ENCODE measurements around the gene TGFBR3. TPM values are rescaled to one million over a fixed set of nuclear protein-coding genes. Genes with fewer than 3 reads are reported as not detected.

Gene TGFBR3
- total and polyA plus RNA-seq, 10 donors, result 5.2 to 254 (median 166) TPM

- Histone ChIP-seq H3K4me1 (peaks cover 0 to 22% (median 0%) of the 10 kb centered on the region in 6 donors), H3K27ac (peak overlapping the region in 1 of 8 donors; percentile 19), H3K36me3 (peaks cover 0 to under 1% (median 0%) of the 10 kb centered on the region in 6 donors), H3K4me3 (no peak overlapping the region), H3K27me3 (replicated peaks in 1 of 7) (no peaks in the 10 kb centered on the region), H3K9me3 (no peaks in the 10 kb centered on the region)
- 94 to 99% (median 96%) methylated on average over 4 of the region's 4 CpGs for WGBS, 5 donors
- no peak for TF ChIP-seq POLR2AphosphoS5 (IDR thresholded peaks at IDR 0.05)
- TF ChIP-seq, protein P1, sequence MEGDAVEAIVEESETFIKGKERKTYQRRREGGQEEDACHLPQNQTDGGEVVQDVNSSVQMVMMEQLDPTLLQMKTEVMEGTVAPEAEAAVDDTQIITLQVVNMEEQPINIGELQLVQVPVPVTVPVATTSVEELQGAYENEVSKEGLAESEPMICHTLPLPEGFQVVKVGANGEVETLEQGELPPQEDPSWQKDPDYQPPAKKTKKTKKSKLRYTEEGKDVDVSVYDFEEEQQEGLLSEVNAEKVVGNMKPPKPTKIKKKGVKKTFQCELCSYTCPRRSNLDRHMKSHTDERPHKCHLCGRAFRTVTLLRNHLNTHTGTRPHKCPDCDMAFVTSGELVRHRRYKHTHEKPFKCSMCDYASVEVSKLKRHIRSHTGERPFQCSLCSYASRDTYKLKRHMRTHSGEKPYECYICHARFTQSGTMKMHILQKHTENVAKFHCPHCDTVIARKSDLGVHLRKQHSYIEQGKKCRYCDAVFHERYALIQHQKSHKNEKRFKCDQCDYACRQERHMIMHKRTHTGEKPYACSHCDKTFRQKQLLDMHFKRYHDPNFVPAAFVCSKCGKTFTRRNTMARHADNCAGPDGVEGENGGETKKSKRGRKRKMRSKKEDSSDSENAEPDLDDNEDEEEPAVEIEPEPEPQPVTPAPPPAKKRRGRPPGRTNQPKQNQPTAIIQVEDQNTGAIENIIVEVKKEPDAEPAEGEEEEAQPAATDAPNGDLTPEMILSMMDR (IDR thresholded peaks at IDR 0.05 in 8 of 11, conservative IDR thresholded peaks at IDR 0.05 in 3 of 11), result no peak
- TF ChIP-seq POLR2A (IDR thresholded peaks at IDR 0.05), result no peak
- intact Hi-C loops (cut with DNase I; ENCODE audit: low total_unique reads), result no loop called here
- DNase-seq, result no peak
Observed at GRCh38 chr1:91770667-91771268, 115.2 kb downstream of the TGFBR3 start.

DNA sequence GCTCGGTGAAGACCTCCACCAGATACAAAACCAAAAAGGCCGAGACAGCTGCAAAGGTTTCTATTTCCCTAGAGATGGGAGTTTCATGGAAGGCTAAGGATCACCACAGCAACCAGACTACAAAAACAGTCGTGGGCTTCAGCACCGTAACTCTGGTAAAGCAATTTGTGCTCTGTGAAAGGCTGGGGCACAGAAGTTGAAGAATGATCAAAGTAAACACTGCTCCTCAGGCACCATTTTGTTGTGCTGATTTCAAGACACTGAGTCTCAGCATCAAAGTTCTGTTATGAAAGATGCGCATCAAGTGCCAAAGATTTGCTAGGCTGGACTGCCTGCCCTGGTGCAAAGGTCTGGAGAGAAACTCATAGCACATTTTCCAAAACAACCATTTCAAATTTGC, 116.2 kb downstream of the TGFBR3 start:
- Histone ChIP-seq H3K27ac (peak overlapping the region in 2 of 8 donors; percentile 8 to 31), H3K4me3 (no peak overlapping the region), H3K9me3 (no peaks in the 10 kb centered on the region), H3K4me1 (peaks cover 0 to 31% (median 0%) of the 10 kb centered on the region in 6 donors), H3K36me3 (peaks cover 0 to 4% (median 0%) of the 10 kb centered on the region in 6 donors), H3K27me3 (replicated peaks in 1 of 7) (no peaks in the 10 kb centered on the region)
- TF ChIP-seq, protein P1 (IDR thresholded peaks at IDR 0.05 in 8 of 11, conservative IDR thresholded peaks at IDR 0.05 in 3 of 11), result no peak
- no peak for TF ChIP-seq POLR2A (IDR thresholded peaks at IDR 0.05)
- no peak for TF ChIP-seq POLR2AphosphoS5 (IDR thresholded peaks at IDR 0.05)
- WGBS, 5 donors, result 90 to 94% (median 91%) methylated on average over 5 of the region's 5 CpGs
- intact Hi-C loops (cut with DNase I; ENCODE audit: low total_unique reads), result no loop called here
- DNase-seq, result no peak

DNA sequence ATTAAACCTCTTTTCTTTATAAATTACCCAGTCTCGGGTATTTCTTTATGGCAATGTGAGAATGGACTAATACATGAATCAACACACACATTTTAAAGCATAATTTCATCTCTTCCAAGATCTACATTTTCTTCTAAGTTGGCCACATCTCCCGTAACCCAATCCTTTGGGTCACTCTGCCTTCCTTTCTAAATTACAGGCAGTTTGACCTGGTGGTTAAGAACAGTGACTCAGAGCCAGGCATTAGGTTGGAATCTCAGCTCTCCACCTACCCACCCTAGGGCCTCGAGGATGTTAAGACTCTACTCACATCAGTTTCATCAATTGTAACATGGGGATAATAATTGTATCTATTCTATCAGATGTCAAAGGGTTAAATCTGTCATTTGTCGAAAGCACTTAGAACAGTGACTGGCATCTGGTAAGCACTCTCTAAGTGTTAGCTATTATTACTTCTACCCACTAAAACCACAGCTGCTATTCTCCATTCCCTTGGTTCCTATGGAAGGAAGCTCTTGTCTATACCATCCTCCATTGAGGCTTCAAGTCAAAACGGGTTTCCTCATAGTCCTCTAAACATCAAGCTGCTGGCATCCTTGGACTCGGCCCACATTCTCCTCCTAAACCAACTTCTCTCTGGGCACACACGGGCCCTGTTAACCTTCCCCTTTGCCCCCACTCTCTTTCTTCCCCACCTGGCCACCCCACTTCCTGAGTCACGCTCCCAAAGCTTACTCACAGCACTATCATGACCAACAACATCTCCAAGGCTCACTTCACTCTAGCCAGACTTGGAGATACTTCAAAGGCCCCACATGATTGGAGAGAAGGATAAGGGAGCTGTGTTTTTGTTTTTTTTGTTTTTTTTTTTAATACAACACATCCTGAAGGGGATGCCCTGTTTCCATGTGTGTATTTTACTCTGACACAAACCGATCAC, 116.9 kb downstream of the TGFBR3 start:
- intact Hi-C loops (cut with DNase I; ENCODE audit: low total_unique reads), result no loop called here
- peak overlapping the region in 3 of 8 donors; percentile 13 to 42 (median 31) for H3K27ac ChIP-seq
- H3K4me1 ChIP-seq, result peaks cover 0 to 37% (median 0%) of the 10 kb centered on the region in 6 donors
- no peaks in the 10 kb centered on the region for H3K27me3 ChIP-seq (replicated peaks in 1 of 7)
- TF ChIP-seq POLR2AphosphoS5 (IDR thresholded peaks at IDR 0.05) (no peak), POLR2A (IDR thresholded peaks at IDR 0.05) (no peak)
- TF ChIP-seq, protein P1 (IDR thresholded peaks at IDR 0.05 in 8 of 11, conservative IDR thresholded peaks at IDR 0.05 in 3 of 11), result no peak
- H3K9me3 ChIP-seq, result no peaks in the 10 kb centered on the region
- H3K36me3 ChIP-seq, result peaks cover 0 to 9% (median 0%) of the 10 kb centered on the region in 6 donors
- DNase-seq, result no peak
- no peak overlapping the region for H3K4me3 ChIP-seq
- 63 to 77% (median 75%) methylated on average over 9 of the region's 9 CpGs for WGBS, 5 donors

DNA sequence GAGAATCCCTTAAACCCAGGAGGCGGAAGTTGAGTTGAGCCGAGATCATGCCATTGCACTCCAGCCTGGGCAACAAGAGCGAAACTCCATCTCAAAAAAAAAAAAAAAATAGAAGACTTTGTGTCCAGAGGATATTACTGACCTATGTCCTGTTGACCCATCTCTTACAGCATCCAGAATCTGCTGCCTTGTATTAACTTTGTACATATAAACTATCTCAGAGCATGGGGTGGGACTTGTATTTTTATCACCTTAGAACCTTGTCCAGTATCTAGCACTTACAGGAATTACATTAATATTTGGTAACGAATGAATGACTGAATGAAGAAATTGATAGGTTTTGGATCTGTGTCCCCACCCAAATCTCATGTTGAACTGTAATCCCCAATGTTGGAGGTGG, 117.8 kb downstream of the TGFBR3 start:
- Histone ChIP-seq H3K4me3 (no peak overlapping the region), H3K27ac (no peak overlapping the region), H3K4me1 (peaks cover 0 to 33% (median 2%) of the 10 kb centered on the region in 6 donors), H3K36me3 (peaks cover 0 to 9% (median 0%) of the 10 kb centered on the region in 6 donors), H3K27me3 (replicated peaks in 1 of 7) (no peaks in the 10 kb centered on the region), H3K9me3 (no peaks in the 10 kb centered on the region)
- intact Hi-C loops (cut with DNase I; ENCODE audit: low total_unique reads), result no loop called here
- no peak for DNase-seq
- WGBS, 5 donors, result 93 to 97% (median 95%) methylated on average over 4 of the region's 4 CpGs
- TF ChIP-seq POLR2A (IDR thresholded peaks at IDR 0.05) (no peak), POLR2AphosphoS5 (IDR thresholded peaks at IDR 0.05) (no peak)
- TF ChIP-seq, protein P1 (IDR thresholded peaks at IDR 0.05 in 8 of 11, conservative IDR thresholded peaks at IDR 0.05 in 3 of 11), result no peak
